OCI-LY1 (cell line): ENCODE data around the gene CADM1.

Source experiments
- H2AFZ ChIP-seq: fragments of 200-600 bp; sonication (generic), shearing (Covaris generic); 2 replicates; pipeline ENCODE4 v1.6.0; 2014; ENCODE audit warnings: antibody characterized with exemption, mild to moderate bottlenecking, low read length
- H3F3A ChIP-seq: fragments of 200-600 bp; sonication (generic), shearing (Covaris generic); 2 replicates; pipeline ENCODE4 v1.6.0; 2014; ENCODE audit warnings: mild to moderate bottlenecking, antibody characterized with exemption, low read length, moderate library complexity; ENCODE audit not compliant: insufficient read depth
- H3K27ac ChIP-seq: fragments of 200-600 bp; sonication (generic); 2 replicates; pipeline ENCODE4 v1.5.1; 2014; ENCODE audit warnings: low read length, mixed run types, mild to moderate bottlenecking, low read depth; ENCODE audit not compliant: poor library complexity, severe bottlenecking
- H3K27me3 ChIP-seq: fragments of 200-600 bp; sonication (generic); 2 replicates; pipeline ENCODE4 v1.6.0; 2014; ENCODE audit warnings: antibody characterized with exemption, mild to moderate bottlenecking, low read length, moderate library complexity; ENCODE audit not compliant: insufficient read depth
- H3K36me3 ChIP-seq: fragments of 200-600 bp; sonication (generic); 2 replicates; pipeline ENCODE4 v1.6.1; 2014; ENCODE audit warnings: mild to moderate bottlenecking, antibody characterized with exemption, low read length, moderate library complexity, mixed read lengths; ENCODE audit not compliant: insufficient read depth
- H3K4me1 ChIP-seq: fragments of 200-600 bp; sonication (generic); 2 replicates; pipeline ENCODE4 v1.5.1; 2014; ENCODE audit warnings: mild to moderate bottlenecking, low read length, moderate library complexity; ENCODE audit not compliant: insufficient read depth, severe bottlenecking
- H3K4me2 ChIP-seq: fragments of 200-600 bp; sonication (generic), shearing (Covaris generic); 2 replicates; pipeline ENCODE4 v1.6.1; 2014; ENCODE audit warnings: low read length
- H3K4me3 ChIP-seq: fragments of 200-600 bp; sonication (generic); 2 replicates; pipeline ENCODE4 v1.5.1; 2014; ENCODE audit warnings: low read length, low read depth, mild to moderate bottlenecking, mixed read lengths; ENCODE audit not compliant: poor library complexity, severe bottlenecking
- H3K79me2 ChIP-seq: fragments of 200-600 bp; shearing (Covaris generic); 2 replicates; pipeline ENCODE4 v1.6.1; 2016; ENCODE audit warnings: mixed run types, low read length, mixed read lengths; ENCODE audit not compliant: insufficient read depth
- H3K9ac ChIP-seq: fragments of 200-600 bp; sonication (generic), shearing (Covaris generic); 2 replicates; pipeline ENCODE4 v1.6.1; 2014; ENCODE audit warnings: mild to moderate bottlenecking, low read length, mixed read lengths
- H3K9me2 ChIP-seq: fragments of 200-600 bp; sonication (generic), shearing (Covaris generic); 2 replicates; pipeline ENCODE4 v1.6.1; 2014; ENCODE audit warnings: low read depth, mild to moderate bottlenecking, low read length, mixed read lengths
- H3K9me3 ChIP-seq: fragments of 200-600 bp; shearing (Covaris generic); 2 replicates; pipeline ENCODE4 v1.6.1; 2014; ENCODE audit warnings: low read length, mixed read lengths
- H4K20me1 ChIP-seq: fragments of 200-600 bp; sonication (generic), shearing (Covaris generic); 2 replicates; pipeline ENCODE4 v1.6.0; 2016; ENCODE audit warnings: mild to moderate bottlenecking, low read length; ENCODE audit not compliant: insufficient read depth
- CTCF ChIP-seq: fragments of 200-600 bp; sonication (generic), shearing (Covaris generic); IDR thresholded peaks from 2 replicates; pipeline ENCODE4 v1.5.1; 2017; ENCODE audit warnings: mild to moderate bottlenecking, antibody characterized with exemption, low read length, moderate library complexity, mixed read lengths
- EZH2 ChIP-seq: fragments of 200-600 bp; sonication (generic), shearing (Covaris generic); IDR thresholded peaks from 2 replicates; pipeline ENCODE4 v1.8.0; 2017; ENCODE audit warnings: borderline replicate concordance, mixed run types, mild to moderate bottlenecking, antibody characterized with exemption, low read length, moderate library complexity, mixed read lengths

CADM1 gene

GRCh38 chr11:115498354-115498753 lies 5.9 kb downstream of the CADM1 start:
- no peaks in the 10 kb centered on the region for H3K79me2 ChIP-seq
- no peak overlapping the region for H3K4me3 ChIP-seq
- H3K9me2 ChIP-seq = no peaks in the 10 kb centered on the region
- H3K27ac ChIP-seq = no peak overlapping the region
- no peak overlapping the region for H2AFZ ChIP-seq
- H3K36me3 ChIP-seq = no peaks in the 10 kb centered on the region
- no peak overlapping the region for H3K9ac ChIP-seq
- TF ChIP-seq CTCF (no peak), EZH2 (no peak)
- no peaks in the 10 kb centered on the region for H4K20me1 ChIP-seq
- H3F3A ChIP-seq = no peaks in the 10 kb centered on the region
- no peaks in the 10 kb centered on the region for H3K4me1 ChIP-seq
- H3K9me3 ChIP-seq = no peaks in the 10 kb centered on the region
- H3K27me3 ChIP-seq = no peaks in the 10 kb centered on the region
- H3K4me2 ChIP-seq = no peak overlapping the region

- H3K79me2 ChIP-seq = no peaks in the 10 kb centered on the region
- no peaks in the 10 kb centered on the region for H3K4me1 ChIP-seq
- no peak overlapping the region for H3K27ac ChIP-seq
- H4K20me1 ChIP-seq = no peaks in the 10 kb centered on the region
- no peak for TF ChIP-seq EZH2
- no peak for TF ChIP-seq CTCF
- no peak overlapping the region for H3K4me3 ChIP-seq
- H3K4me2 ChIP-seq = no peak overlapping the region
- H3K27me3 ChIP-seq = no peaks in the 10 kb centered on the region
- no peaks in the 10 kb centered on the region for H3K9me2 ChIP-seq
- H2AFZ ChIP-seq = no peak overlapping the region
- H3F3A ChIP-seq = no peaks in the 10 kb centered on the region
- H3K36me3 ChIP-seq = no peaks in the 10 kb centered on the region
- H3K9me3 ChIP-seq = no peaks in the 10 kb centered on the region
- H3K9ac ChIP-seq = no peak overlapping the region
Observed at GRCh38 chr11:115497303-115497702, 6.9 kb downstream of the CADM1 start.

- H3F3A ChIP-seq = no peaks in the 10 kb centered on the region
- no peak overlapping the region for H3K27ac ChIP-seq
- no peaks in the 10 kb centered on the region for H4K20me1 ChIP-seq
- no peaks in the 10 kb centered on the region for H3K79me2 ChIP-seq
- no peaks in the 10 kb centered on the region for H3K27me3 ChIP-seq
- TF ChIP-seq EZH2 (no peak), CTCF (no peak)
- H2AFZ ChIP-seq = no peak overlapping the region
- no peak overlapping the region for H3K4me3 ChIP-seq
- H3K4me2 ChIP-seq = no peak overlapping the region
- no peak overlapping the region for H3K9ac ChIP-seq
- no peaks in the 10 kb centered on the region for H3K36me3 ChIP-seq
- H3K9me2 ChIP-seq = no peaks in the 10 kb centered on the region
- no peaks in the 10 kb centered on the region for H3K4me1 ChIP-seq
- no peaks in the 10 kb centered on the region for H3K9me3 ChIP-seq
Observed at GRCh38 chr11:115496892-115497291, 7.3 kb downstream of the CADM1 start.
